ENCODE data around the gene HGS. TPM values are rescaled to one million over a fixed set of nuclear protein-coding genes. Genes with fewer than 3 reads are reported as not detected.

HGS gene
- total and polyA plus RNA-seq, 2 of the 13 experiments (the other 11 are each of a cell fraction or from before 2014, with no cell fraction given), result 73.3 to 78.1 TPM

DNA sequence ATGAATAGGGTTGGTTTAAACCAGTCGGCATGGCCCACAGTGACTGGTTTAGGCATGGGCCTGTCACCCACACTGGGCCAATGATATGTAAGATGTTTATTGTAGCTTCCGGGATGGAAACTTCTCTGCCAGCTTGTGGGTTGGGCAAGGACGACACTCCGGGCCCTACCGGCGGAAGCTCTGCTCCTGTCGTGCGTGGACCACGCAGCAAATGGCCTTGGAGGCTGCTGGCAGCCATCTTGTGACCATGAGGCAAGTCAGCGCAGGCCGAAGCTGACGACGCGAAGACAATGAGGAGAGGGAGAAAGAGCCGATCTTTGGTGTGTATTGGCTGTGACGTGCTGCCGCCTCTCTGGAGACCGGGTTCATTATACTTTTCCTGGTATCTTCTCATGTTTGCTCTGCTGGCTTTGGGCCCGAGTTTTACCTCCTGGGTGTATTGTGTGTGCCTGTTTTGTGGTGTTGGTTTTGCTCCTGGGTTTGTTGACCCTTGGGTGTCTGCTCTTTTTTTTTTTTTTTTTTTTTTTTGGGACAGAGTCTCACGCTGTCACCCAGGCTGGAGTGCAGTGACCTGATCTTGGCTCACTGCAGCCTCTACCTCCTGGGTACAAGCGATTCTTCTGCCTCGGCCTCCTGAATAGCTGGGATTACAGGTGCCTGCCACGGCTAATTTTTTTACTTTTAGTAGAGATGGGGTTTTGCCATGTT is 43.7 kb downstream of the HGS start (continued):
- TF ChIP-seq U2AF1 (optimal IDR thresholded peaks at IDR 0.05; ENCODE audit: low read depth, low read length) (no peak), ZNF367 (CRISPR knock-in tag; IDR thresholded peaks at IDR 0.05; ENCODE audit: borderline replicate concordance) (peak; percentile 93; the same call in 1 of the 2 replicates), ZKSCAN1 (IDR thresholded peaks at IDR 0.05; ENCODE audit: low read length) (no peak), TBL1XR1 (IDR thresholded peaks at IDR 0.05; ENCODE audit: borderline replicate concordance, low read length, partially characterized antibody) (no peak), ZNF674 (CRISPR knock-in tag; IDR thresholded peaks at IDR 0.05; ENCODE audit: low read depth) (no peak), TCF7L2 (IDR thresholded peaks at IDR 0.05; ENCODE audit: low read depth, low read length) (no peak), ZNF615 (CRISPR knock-in tag; IDR thresholded peaks at IDR 0.05; ENCODE audit: borderline replicate concordance) (peak; percentile 89; the same call in 1 of the 2 replicates), IKZF1 (IDR thresholded peaks at IDR 0.05) (no peak), NR2F2 (IDR thresholded peaks at IDR 0.05; ENCODE audit: borderline replicate concordance, low read depth) (no peak; the same call in 1 of the 2 replicates), SIN3A (IDR thresholded peaks at IDR 0.05; ENCODE audit: borderline replicate concordance, low read depth, low read length) (no peak), ZSCAN9 (CRISPR knock-in tag; IDR thresholded peaks at IDR 0.05; ENCODE audit: borderline replicate concordance) (peak; percentile 99), GTF3A (CRISPR knock-in tag; conservative IDR thresholded peaks at IDR 0.05) (peak; percentile 72; the same call in 1 of the 2 replicates), KAT7 (CRISPR knock-in tag; IDR thresholded peaks at IDR 0.05; ENCODE audit: borderline replicate concordance) (peak; percentile 96), KMT2A (CRISPR knock-in tag; IDR thresholded peaks at IDR 0.05) (peak; percentile 78), ZNF251 (CRISPR knock-in tag; IDR thresholded peaks at IDR 0.05) (peak; percentile 98), KAT8 (CRISPR knock-in tag; IDR thresholded peaks at IDR 0.05) (peak; percentile 96), ZNF850 (CRISPR knock-in tag; conservative IDR thresholded peaks at IDR 0.05) (no peak), TAF15 (IDR thresholded peaks at IDR 0.05; ENCODE audit: low read depth, low read length, poor library complexity, severe bottlenecking) (no peak), ZNF253 (CRISPR knock-in tag; IDR thresholded peaks at IDR 0.05; ENCODE audit: borderline replicate concordance) (peak; percentile 98), EHMT2 (IDR thresholded peaks at IDR 0.05; ENCODE audit: borderline replicate concordance, low read depth, low read length) (peak; percentile 75), SOX5 (CRISPR knock-in tag; IDR thresholded peaks at IDR 0.05; ENCODE audit: borderline replicate concordance) (peak; percentile 82), HCFC1 (IDR thresholded peaks at IDR 0.05; ENCODE audit: low read depth, low read length) (no peak), ZMYM4 (CRISPR knock-in tag; IDR thresholded peaks at IDR 0.05) (peak; percentile 82; the same call in 1 of the 2 replicates), ZNF792 (CRISPR knock-in tag; IDR thresholded peaks at IDR 0.05) (peak; percentile 98), ATF7-NPFF (CRISPR knock-in tag; IDR thresholded peaks at IDR 0.05; ENCODE audit: low read depth) (peak; percentile 99), IRF2 (CRISPR knock-in tag; IDR thresholded peaks at IDR 0.05) (peak; percentile 95)
- TF ChIP-seq, protein P1, sequence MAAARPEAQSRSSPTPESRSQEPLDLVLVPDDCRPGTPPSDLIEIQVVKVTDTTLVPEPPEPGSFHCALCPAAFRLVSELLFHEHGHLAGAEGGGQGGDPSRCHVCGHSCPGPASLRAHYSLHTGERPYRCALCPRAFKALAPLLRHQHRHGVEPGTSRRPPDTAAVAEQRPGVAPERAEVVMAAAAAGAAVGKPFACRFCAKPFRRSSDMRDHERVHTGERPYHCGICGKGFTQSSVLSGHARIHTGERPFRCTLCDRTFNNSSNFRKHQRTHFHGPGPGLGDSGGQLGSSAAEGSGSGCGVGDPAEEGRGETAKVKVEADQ (CRISPR knock-in tag; IDR thresholded peaks at IDR 0.05; ENCODE audit: borderline replicate concordance), result peak; percentile 97
- TF ChIP-seq, protein P2, sequence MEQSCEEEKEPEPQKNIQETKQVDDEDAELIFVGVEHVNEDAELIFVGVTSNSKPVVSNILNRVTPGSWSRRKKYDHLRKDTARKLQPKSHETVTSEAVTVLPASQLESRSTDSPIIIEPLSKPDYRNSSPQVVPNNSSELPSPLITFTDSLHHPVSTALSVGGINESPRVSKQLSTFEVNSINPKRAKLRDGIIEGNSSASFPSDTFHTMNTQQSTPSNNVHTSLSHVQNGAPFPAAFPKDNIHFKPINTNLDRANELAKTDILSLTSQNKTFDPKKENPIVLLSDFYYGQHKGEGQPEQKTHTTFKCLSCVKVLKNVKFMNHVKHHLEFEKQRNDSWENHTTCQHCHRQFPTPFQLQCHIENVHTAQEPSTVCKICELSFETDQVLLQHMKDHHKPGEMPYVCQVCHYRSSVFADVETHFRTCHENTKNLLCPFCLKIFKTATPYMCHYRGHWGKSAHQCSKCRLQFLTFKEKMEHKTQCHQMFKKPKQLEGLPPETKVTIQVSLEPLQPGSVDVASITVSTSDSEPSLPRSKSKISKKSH (CRISPR knock-in tag; IDR thresholded peaks at IDR 0.05; ENCODE audit: borderline replicate concordance), result peak; percentile 100
- TF ChIP-seq, protein P3, sequence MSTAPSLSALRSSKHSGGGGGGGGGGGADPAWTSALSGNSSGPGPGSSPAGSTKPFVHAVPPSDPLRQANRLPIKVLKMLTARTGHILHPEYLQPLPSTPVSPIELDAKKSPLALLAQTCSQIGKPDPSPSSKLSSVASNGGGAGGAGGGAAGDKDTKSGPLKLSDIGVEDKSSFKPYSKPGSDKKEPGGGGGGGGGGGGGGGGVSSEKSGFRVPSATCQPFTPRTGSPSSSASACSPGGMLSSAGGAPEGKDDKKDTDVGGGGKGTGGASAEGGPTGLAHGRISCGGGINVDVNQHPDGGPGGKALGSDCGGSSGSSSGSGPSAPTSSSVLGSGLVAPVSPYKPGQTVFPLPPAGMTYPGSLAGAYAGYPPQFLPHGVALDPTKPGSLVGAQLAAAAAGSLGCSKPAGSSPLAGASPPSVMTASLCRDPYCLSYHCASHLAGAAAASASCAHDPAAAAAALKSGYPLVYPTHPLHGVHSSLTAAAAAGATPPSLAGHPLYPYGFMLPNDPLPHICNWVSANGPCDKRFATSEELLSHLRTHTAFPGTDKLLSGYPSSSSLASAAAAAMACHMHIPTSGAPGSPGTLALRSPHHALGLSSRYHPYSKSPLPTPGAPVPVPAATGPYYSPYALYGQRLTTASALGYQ (CRISPR knock-in tag; IDR thresholded peaks at IDR 0.05), result peak; percentile 84
